GM19351 (cell line): ENCODE results near the gene SREBF2.
"Not testable (repeated sequence)": the region's sequence is repeated elsewhere in the genome, so short reads cannot be mapped to it uniquely, and the experiment has no call there.

ENCODE experiments used
- ATAC-seq: cut with Tn5 transposase; IDR thresholded peaks from one replicate; pipeline ENCODE4 v1.9.1; 2021; ENCODE audit warnings: mild to moderate bottlenecking, moderate library complexity; ENCODE audit not compliant: unreplicated experiment

SREBF2 gene

DNA sequence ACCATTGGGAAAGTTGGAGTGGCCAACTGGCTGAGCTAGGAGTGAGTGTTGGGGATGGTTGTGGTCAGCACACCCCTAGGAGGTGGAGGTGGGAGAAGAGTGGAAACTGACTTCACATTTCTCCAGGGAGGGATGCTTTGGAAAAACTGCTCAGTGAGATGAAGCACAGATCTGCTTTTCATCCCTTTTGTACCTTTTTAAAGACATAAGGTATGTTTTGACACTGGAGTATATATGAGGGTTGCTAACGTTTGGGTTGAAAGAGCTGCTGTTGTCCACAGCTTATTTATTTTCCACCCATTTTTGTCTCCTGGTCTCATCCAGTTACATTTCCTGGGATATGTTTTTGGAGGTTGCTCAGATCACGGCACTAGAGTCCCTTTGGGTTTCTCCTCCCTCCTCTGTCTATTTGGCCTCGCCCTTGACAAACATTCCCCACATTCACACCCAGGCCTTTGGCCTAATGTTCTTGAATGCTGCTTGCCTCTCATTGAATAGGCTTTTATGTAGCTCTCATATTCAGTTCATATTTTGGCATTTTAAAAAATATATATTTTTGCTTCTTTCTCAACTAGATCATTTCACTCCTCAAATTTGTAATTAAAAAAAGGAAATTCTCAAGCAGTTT lies 8.3 kb downstream of the SREBF2 start:
- ATAC-seq, result no peak

- no peak for ATAC-seq
Observed at GRCh38 chr22:41842996-41843970, 10.4 kb downstream of the SREBF2 start.

- ATAC-seq, result no peak
Observed at GRCh38 chr22:41844036-41844435, 11.1 kb downstream of the SREBF2 start.

DNA sequence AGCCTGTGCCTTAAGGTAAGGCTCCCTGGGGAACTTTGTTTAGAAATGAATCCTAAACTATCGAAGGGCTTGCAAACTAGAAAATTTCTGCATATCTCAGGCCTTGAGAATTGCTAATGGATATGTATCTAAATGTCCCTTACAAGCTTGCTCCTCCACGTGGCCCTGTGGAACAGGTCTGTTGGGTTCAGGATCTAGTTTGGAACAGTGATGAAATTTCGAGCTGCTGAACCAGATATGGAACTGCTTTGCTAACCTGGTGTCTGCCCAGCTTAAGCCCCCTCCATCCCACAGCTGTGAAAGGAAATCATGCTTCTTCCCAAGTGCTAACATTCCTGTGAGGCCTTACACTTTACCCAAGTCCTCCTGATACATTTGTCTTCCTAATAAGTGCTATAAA lies 11.6 kb downstream of the SREBF2 start:
- no peak for ATAC-seq

- ATAC-seq, result no peak
Observed at GRCh38 chr22:41845380-41846267, 12.7 kb downstream of the SREBF2 start.

DNA sequence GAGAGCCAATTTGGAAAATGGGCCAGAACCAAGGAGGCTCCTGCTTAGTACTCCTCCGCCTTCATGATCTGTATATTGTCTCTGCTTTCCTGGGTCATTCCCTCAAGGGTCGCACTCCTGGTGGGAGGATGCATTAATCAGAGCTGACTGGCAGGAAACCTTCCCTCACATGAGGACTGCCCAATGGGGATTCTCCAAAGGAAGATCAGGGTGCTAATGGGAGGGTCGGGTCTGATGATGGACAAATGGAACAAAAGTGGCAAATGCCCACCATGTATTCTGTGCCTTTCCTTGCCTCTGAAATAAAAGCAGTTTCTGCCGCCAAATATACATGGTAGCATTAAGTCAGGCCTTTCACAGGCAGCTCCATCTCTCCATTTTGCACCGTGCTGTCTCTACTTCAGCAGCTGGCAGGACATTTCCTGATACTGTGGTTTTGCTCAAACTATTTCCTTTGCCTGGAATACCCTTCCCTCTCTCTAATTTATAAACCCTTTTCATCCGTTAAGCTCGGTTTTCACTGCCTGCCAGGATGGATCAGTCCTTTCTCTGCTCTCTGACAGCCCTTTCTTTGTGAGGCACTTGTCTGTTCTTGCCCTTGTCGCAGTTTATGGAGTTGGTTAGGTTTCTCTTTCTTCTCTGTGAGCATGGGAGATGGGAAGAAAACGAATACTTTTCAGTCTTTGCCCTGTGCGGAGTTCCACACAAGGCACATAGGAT lies 13.5 kb downstream of the SREBF2 start:
- ATAC-seq, result no peak

DNA sequence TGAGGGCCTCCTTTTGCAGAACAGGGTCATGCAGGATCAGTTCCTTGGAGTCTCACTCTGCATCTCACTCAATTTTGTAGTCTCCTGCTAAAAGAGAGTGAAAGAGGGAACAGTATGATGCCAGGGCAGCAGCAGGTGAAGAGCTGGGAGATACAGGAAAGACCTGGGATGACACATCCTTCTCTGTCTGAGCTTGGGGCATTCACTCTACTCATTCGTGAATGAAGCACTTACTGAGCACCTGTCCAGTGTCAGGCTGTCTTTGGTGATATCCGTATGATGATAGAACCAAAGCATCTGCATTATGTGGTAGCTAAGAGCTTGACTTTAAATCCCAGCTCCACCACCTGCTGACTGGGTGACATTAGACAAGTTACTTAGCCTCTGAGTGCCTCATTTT lies 14.4 kb downstream of the SREBF2 start:
- no peak for ATAC-seq

DNA sequence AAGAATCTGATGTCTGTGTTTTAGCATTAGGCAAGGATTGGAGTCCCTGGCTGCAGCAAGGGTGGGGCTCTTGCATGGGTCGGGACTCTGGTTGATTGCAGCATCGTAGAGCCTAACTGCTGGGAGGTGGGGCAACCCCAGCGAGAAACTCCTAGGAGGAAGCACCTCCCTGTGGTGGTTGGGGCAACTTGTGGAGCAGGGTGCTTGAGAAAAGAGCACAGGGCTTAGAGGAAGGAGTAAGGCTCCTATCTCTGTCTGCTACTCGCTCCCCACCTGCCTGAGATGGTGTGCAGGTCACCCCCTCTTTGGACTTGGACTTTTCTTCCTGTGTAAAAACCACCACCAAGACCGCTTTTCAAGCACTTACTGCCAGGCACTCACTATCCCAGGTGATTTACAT lies 15.6 kb downstream of the SREBF2 start:
- no peak for ATAC-seq

DNA sequence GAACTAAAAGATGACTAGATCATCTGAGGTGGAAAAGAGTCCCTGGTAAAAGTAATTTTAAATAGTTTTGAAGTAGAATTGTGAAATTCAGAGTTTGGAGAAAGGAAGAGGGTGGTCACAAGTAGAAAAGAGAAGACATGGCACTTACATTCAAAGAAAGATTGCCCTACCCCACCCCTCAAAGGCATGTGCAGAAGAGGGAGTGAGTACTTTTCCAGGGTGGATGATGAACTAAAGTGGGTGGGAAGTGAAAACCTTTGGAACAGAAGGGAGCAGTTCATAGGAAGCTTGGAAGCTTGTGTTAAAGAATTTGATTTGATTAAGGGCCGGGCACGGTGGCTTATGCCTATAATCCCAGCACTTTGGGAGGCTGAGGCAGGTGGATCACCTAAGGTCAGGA lies 23.6 kb downstream of the SREBF2 start:
- ATAC-seq, result no peak

GRCh38 chr22:41857155-41857859 lies 24.4 kb downstream of the SREBF2 start:
- ATAC-seq, result no peak

DNA sequence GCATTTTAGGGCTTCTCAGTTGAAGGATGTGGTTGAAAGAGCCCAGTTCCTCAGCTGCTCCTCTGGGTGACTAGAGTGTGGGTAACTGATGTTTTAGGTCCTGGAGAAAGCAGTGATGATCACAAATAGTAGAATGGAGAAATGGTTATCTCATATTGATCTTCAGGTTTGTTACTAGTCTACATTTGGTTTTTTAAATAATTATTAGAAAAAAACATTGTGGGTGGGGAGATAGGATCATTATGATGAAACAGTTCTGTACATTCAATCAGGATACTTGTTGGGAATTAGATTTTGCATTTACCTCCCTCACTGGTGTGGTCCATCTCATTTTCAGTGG lies 24.9 kb downstream of the SREBF2 start:
- no peak for ATAC-seq

- ATAC-seq, result peak; percentile 53
Observed at GRCh38 chr22:41862160-41862529, 29.2 kb downstream of the SREBF2 start.

- ATAC-seq, result peak; percentile 61
Observed at GRCh38 chr22:41862530-41863266, 29.8 kb downstream of the SREBF2 start.

DNA sequence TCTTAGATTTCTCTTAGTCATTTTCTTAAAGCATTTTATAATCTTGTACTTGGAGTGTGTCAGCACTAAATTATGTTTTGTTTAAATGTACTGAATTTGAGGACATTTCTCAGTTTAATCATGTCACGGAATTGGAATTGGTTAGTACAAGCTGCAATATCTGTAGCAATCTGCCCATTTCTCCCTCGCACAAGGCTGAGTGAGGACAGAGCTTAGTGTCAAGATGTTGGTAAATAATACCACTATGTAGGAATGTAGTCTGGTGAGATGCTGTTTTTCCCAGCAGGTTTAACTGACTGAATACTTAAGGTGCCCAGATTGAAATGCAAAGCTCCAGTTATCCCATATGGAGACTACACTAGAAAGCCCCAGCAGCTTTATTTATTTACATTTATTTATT lies 30.6 kb downstream of the SREBF2 start:
- no peak for ATAC-seq

GRCh38 chr22:41868556-41868955 lies 35.7 kb downstream of the SREBF2 start:
- ATAC-seq, result no peak

DNA sequence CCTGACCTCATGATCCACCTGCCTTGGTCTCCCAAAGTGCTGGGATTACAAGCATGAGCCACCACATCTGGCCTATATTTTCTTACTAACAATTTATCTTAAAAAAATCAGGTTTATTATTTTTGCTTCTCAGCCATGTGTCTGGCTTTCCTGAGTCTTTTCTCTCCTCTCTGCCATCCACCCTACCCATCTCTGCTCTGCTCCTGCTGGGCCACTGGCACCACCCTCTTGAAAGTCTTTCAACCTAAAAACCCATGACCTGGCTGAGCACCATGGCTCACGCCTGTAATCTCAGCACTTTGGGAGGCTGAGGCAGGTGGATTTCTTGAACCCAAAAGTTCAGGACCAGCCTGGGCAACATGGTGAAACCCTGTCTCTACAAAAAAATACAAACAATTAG lies 37.2 kb downstream of the SREBF2 start:
- ATAC-seq, result not testable (repeated sequence)

DNA sequence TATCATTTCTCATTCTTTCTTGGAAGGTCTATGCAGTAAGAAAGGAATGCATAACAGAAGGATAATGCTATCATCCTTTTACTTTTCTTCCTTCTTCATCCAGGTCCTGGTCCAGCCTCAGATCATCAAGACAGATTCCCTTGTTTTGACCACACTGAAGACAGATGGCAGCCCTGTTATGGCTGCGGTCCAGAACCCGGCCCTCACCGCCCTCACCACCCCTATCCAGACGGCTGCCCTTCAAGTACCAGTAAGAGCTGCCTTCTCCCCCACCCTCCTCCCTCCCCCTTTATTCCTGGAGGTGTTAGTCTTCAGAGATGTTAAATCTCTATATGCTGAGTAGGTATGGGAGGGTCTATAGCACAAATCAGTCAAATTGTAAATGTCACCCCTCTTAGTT lies 37.9 kb downstream of the SREBF2 start:
- ATAC-seq, result no peak

DNA sequence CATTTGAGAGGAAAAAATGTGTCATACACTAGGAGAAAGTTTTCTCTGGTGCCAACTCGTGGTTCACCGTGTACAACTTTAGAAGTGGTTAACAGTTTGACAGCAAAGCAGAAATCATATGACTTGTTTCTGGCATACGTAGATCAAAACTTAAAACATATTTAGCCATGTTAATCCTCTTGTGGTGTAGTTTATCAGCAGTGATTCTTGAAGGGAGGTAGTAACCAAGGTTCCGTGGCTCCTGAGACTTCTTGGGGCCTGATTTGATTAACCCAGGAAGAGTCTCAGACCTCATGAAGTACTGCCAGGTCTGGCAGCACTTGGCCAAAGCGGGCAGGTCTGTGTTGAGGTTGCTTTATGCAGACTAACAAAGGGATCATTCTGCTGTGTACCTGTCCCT lies 40.5 kb downstream of the SREBF2 start:
- ATAC-seq, result no peak

- no peak for ATAC-seq
Observed at GRCh38 chr22:41874090-41874489, 41.2 kb downstream of the SREBF2 start.
